GM20000 (cell line): ENCODE data around the gene C5orf46.
"Not testable (repeated sequence)": the region's sequence is repeated elsewhere in the genome, so short reads cannot be mapped to it uniquely, and the experiment has no call there.

Experiments
- DNase-seq: peaks from one replicate; pipeline ENCODE4 v3.0.0; 2012; ENCODE audit warnings: low spot score
- CTCF ChIP-seq: IDR thresholded peaks from 2 replicates; pipeline ENCODE4 v1.5.1; 2012; ENCODE audit warnings: mild to moderate bottlenecking, control low read depth; ENCODE audit errors: extremely low read depth, missing control alignments

C5orf46 gene

DNA sequence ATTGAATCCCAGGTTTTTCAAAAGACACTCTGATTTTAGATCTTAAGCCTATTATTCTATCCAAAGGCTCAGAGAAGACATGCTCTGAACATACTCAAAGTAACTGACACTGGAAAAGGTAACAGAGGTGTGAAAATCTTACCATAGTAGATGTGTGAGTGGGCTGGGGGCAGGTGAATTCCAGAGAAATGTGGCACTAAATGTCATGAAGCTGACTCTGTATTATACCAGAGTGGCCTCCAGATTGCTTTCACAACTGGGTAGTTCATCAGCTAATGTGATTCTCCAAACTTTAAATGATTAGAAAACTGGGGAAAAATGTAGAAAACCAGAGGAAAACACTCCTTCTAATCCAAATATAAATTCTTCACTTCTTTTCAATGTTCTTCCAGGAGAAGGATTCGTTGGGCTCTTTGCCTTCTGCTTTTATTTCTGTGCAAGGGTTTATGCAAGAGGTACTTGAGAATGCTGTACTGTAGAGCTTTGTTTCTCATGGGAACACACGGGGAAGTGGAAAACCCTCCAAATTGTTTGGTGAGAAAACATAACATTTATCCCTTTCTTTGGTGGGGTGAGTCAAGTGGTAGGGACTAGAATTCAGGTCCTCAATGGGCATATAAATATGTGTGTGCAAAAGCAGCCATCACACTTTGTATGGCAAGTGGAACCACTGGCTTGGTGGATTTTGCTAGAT, 28.1 kb downstream of the C5orf46 start, which contains the start of gene SCGB3A2:
SCGB3A2 (plus strand) TSS at position 646 of the 694 bp plus-strand sequence. CDS start 93 bp downstream, outside the sequence.
- no peak for TF ChIP-seq CTCF
- no peak for DNase-seq

DNA sequence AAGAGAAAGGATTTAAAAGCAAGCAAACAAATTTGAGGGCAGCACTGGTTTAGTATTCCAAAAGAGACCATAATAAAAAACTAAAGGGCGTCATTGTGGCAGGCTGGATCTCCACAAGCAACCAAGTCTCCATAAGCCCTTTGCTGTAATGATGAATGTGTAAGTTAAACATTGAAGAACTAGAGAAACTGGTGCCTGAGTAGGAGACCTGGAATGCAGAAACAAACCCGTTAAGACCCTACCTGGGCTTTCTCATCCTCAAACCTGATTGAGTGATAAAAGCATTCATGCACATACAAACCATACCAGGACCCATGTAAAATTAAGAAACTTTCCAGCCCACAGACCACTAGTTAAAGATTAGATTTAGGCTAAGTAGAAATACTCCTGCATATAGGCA, 29.7 kb downstream of the C5orf46 start:
- DNase-seq: no peak
- no peak for TF ChIP-seq CTCF

- no peak for TF ChIP-seq CTCF
Observed at GRCh38 chr5:147876141-147876540, 30.2 kb downstream of the C5orf46 start.

DNA sequence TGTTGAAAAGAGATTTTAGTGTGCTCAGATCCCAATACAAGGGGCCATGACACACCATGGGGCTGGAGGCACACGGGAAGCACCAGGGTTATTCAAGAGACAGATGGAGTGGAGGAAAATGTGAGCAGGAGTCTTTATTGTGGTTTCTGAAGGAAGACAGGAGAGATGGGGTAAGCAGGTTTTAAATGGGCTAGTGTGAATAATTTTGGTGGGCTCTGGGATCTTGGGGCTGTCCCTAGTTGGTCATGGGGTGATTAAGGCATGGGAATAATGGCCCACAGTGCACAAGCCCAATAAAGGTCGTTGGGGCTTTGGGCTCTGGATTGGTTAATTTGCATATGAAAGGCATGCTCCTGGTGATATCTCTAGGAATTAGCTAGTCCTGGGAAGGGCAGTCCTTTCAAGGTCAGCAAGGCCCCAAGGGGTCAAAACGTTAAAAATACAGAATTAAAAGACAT, 31.4 kb downstream of the C5orf46 start:
- no peak for DNase-seq
- TF ChIP-seq CTCF: no peak

More at GRCh38 chr5:147876141-147876540, 30.2 kb downstream of the C5orf46 start:
- DNase-seq: no peak

DNA sequence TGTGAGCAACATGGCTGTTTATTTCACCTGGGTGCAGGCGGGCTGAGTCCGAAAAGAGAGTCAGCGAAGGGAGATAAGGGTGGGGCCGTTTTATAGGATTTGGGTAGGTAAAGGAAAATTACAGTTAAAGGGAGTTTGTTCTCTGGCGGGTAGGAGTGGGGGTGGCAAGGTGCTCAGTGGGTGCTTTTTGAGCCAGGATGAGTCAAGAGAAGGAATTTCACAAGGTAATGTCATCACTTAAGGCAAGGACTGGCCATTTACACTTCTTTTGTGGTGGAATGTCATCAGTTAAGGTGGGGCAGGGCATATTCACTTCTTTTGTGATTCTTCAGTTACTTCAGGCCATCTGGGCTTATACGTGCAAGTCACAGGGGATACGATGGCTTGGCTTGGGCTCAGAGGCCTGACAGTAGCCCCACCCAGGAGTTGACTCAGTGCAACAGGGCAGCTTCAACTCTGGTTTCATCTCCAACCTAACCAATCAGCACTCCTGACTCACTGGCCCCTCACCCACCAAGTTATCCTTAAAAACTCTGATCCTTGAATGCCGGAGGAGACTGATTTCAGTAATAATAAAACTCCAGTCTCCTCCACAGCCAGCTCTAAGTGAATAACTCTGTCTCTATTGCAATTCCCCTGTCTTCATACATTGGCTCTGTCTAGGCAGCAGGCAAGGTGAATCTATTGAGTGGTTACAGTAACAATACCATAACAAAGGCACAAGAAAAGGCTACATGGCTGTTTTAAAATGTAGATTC, 32.0 kb downstream of the C5orf46 start:
- DNase-seq: not testable (repeated sequence)

GRCh38 chr5:147872744-147873435, 33.4 kb downstream of the C5orf46 start:
- not testable (repeated sequence) for DNase-seq

DNA sequence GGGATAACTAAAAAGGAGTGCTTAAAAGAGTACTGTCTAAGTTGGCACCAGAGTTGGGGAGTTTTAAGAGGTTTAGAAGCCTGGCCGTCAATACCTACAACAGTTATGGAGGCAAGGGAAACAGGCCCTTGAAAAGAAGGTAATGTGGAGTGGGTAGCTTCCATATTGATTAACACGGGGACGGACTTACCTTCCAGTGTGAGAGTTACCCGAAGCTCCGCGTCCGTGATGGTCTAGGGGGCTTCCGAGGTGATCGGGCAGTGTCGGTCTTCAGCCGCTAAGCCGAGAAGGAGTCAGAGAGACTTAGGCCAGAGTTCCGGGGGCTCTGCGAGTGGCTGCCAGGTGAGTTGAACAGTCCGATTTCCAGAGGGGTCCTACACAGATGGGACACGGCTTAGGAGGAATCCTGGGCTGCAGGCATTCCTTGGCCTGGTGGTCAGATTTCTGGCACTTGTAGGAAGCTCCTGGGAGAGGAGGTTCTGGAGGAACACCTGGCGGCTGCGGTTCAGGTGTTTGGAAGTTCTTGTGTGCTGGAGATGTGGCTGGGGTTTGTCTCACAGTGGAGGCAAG, 34.3 kb downstream of the C5orf46 start:
- DNase-seq: not testable (repeated sequence)

GRCh38 chr5:147869892-147870291, 36.4 kb downstream of the C5orf46 start:
- not testable (repeated sequence) for DNase-seq

DNA sequence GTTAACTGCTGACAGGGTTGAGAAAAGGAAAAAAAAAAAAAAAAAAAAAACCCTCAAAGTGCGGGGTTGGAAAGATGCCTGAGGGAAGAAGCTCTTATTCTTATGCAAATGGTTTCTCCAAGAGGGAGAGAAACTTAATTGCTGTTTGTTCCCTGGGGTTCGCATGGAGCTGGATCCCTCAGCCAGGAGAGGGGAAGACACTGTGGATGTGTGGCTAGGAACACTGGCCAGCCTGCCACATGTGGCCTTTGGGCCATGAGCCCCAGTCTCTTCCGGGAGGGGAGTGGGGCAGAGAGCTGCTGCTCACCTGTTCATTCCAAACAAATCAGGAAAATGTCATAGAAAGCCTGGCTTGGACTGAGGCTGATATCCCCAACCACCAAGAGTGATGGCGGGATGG, 37.2 kb downstream of the C5orf46 start:
- DNase-seq: no peak
- no peak for TF ChIP-seq CTCF
